Hematopoietic multipotent progenitor cell treated with erythropoietin and hydrocortisone succinate and interleukin-3 and kit ligand, for 4 days (in vitro differentiated cells): Measurements from ENCODE around the gene CPNE6.
"Not testable (repeated sequence)": the region's sequence is repeated elsewhere in the genome, so short reads cannot be mapped to it uniquely, and the experiment has no call there.

Experiments
- DNase-seq: peaks from one replicate; pipeline ENCODE4 v3.0.0-alpha.2; 2015

The CPNE6 gene

GRCh38 chr14:24087004-24087403 lies 15.6 kb downstream of the CPNE6 start:
- DNase-seq: no peak

- no peak for DNase-seq
Observed at GRCh38 chr14:24088095-24088494, 16.7 kb downstream of the CPNE6 start.

- DNase-seq: no peak
Observed at GRCh38 chr14:24089890-24090289, 18.5 kb downstream of the CPNE6 start.

GRCh38 chr14:24092110-24092504 lies 20.7 kb downstream of the CPNE6 start:
- no peak for DNase-seq

- DNase-seq: no peak
Observed at GRCh38 chr14:24092505-24093206, 21.3 kb downstream of the CPNE6 start.

- DNase-seq: no peak
Observed at GRCh38 chr14:24093207-24093900, 22.0 kb downstream of the CPNE6 start.

GRCh38 chr14:24093901-24094840 lies 22.8 kb downstream of the CPNE6 start, which contains the start of gene PCK2:
Gene PCK2, plus strand, starts transcription at chr14:24094311. Its CDS starts 95 bp downstream, at chr14:24094406.
- peak; percentile 98 for DNase-seq

GRCh38 chr14:24094841-24095270 lies 23.5 kb downstream of the CPNE6 start:
- DNase-seq: no peak

GRCh38 chr14:24095271-24096068 lies 24.1 kb downstream of the CPNE6 start:
- DNase-seq: peak; percentile 96

- no peak for DNase-seq
Observed at GRCh38 chr14:24096545-24097181, 25.3 kb downstream of the CPNE6 start.

- no peak for DNase-seq
Observed at GRCh38 chr14:24098229-24098926, 27.0 kb downstream of the CPNE6 start.

- DNase-seq: no peak
Observed at GRCh38 chr14:24098927-24099813, 27.8 kb downstream of the CPNE6 start.

- peak; percentile 17 for DNase-seq
Observed at GRCh38 chr14:24100197-24100981, 29.0 kb downstream of the CPNE6 start.

- DNase-seq: no peak
Observed at GRCh38 chr14:24100982-24101494, 29.7 kb downstream of the CPNE6 start.

GRCh38 chr14:24102357-24103048 lies 31.1 kb downstream of the CPNE6 start:
- DNase-seq: no peak

- DNase-seq: no peak
Observed at GRCh38 chr14:24103451-24103850, 32.1 kb downstream of the CPNE6 start.

GRCh38 chr14:24105609-24106239 lies 34.4 kb downstream of the CPNE6 start:
- DNase-seq: not testable (repeated sequence)
